LoVo (cell line): ENCODE results near the gene TM9SF1.

Experiments
- DNase-seq: peaks from one replicate; pipeline ENCODE4 v3.0.0-alpha.2; 2016; ENCODE audit warnings: low spot score

Gene TM9SF1

DNA sequence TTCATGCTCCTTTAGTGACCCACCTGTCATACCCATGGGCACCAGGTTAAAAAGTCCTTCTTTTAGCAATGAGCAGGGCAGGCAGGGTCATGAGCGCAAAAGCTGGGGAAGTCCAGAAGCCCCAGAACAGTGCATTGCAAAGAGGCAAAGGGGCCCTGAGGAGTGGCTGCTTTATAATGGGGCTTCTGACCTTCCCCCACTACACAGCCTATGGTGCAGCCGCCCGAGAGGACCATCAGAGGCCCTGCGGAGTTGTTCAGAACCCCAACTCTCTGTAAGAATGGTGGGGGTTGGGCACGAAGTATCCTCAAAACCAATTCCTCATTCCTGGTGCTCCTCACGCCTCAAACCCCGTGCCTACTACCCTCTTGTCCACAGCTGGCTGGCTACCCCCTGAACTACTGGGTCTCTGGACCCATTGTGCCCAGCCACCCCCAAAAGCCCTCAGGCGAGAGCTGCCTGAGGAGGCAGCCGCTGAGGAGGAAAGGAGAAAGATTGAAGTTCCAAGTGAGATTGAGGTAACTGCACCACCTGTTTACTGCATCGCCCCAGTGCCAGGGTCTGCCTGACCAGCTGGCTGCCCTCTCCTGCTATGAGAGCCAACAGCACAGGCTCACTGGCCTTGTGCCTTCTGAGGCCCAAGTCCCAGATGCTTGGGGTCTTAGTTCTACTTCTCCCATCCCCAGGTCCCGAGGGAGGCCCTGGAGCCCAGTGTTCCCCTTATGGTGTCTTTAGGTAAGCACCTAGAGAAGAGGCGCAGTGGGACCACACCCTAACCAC, 16.7 kb downstream of the TM9SF1 start:
- no peak for DNase-seq

DNA sequence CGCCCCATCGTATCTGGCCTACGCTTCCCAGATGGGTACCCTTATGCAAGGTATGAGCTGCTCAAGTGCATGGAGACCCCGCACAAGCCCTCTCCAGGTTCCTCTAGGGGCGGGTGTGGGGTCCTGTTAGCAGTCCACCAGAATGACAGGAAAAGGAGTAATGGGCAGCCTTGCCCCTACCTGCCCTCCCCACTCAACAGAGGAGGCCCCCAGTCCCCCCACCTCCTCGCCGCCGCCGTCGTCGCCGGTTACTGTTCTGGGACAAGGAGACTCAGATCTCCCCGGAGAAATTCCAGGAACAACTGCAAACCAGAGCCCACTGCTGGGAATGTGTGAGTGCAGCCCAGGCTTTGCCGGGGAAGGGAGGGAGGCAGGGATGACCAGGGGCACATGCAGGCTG, 17.4 kb downstream of the TM9SF1 start:
- no peak for DNase-seq

DNA sequence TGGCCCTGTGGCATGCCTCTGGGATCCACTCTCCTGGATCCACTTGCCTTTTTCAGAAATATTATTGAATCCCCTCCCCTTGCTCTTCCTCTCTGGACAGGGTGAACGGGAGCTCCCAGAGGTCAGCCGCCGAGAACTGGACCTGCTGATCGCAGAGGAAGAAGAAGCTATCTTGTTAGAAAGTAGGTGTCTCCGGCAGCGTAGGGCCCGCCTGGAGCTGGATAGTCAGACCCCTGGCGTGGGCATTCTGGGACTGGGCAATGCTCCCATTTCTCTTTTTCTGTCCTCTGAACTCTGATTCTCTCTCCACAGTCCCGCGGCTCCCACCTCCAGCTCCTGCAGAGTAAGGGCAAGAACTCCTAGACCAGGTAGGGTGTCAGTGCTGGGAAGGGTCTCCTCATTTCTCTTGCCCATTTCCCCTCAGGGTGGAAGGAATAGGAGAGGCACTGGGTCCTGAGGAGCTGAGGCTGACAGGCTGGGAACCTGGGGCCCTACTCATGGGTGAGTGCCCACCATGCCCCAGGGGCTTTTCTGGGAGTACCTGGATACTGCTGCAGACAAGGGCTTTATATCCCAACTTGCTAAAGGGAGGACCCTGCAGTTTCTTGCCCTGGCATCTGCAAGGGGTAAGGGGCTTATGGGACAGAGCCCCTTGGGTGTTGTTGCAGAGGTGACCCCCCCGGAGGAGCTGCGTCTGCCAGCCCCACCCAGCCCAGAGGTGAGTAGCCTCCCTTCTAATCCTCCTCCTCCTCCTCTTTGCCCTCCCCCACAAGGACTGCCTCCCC, 18.0 kb downstream of the TM9SF1 start:
- no peak for DNase-seq

DNA sequence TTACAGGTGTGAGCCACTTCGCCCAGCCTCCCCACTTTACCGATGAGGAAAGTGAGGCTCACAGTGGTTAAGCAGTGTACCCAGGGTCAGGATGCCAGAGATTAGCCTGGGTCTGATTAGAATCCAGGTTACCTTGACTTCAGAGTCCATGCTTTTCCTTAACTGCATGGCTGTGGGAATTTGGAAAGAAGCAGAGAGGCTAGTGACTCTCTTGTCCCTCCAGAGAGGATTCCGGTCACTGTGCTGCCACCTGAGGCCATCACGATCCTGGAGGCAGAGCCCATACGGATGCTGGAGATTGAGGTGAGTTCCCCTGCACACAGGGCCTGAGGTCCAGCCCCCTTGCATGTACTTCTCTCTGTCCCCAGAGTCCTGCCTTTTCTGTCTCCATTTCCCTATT, 18.6 kb downstream of the TM9SF1 start:
- DNase-seq = no peak

DNA sequence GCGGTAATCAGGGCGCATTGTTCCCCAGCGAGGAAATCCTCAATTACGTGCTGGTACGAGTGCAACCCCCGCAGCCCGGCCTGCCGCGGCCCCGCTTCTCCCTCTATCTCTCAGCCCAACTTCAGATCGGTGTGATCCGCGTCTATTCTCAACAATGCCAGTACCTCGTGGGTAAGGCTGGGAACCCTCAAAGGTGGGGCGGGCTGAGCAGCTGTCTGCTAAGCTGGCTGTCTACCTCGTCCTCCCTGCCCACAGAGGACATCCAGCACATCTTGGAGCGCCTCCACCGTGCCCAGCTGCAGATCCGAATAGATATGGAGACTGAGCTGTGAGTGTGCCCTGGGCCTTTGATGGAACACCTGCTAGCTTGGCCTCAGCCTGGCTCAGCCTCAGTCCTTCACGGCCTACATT, 22.4 kb downstream of the TM9SF1 start:
- no peak for DNase-seq

DNA sequence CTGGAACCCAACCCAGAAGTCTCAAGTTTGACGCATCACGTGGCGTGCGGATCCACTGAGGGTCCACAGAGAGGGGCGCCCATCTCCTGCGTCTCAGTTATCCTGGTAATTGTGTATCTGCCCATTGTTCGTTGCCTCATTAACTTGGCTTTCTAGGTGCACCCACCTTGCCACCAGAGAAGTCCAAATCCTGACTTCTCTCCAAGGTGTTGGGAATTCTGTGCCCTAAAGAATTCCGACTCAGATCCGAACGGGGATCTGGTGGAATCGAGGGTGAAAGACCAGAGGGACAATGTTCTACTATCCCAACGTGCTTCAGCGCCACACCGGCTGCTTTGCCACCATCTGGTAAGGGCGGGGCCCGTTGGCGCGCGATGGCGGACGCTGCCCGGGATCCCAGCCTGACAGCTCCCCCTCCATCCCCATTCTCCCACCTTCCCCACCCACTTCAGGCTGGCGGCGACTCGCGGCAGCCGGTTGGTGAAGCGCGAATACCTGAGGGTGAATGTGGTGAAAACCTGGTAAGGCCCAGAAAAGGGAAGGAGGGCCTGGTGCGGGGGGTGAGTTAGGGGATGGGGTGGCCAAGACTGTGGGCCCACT, 22.9 kb downstream of the TM9SF1 start:
- no peak for DNase-seq

DNA sequence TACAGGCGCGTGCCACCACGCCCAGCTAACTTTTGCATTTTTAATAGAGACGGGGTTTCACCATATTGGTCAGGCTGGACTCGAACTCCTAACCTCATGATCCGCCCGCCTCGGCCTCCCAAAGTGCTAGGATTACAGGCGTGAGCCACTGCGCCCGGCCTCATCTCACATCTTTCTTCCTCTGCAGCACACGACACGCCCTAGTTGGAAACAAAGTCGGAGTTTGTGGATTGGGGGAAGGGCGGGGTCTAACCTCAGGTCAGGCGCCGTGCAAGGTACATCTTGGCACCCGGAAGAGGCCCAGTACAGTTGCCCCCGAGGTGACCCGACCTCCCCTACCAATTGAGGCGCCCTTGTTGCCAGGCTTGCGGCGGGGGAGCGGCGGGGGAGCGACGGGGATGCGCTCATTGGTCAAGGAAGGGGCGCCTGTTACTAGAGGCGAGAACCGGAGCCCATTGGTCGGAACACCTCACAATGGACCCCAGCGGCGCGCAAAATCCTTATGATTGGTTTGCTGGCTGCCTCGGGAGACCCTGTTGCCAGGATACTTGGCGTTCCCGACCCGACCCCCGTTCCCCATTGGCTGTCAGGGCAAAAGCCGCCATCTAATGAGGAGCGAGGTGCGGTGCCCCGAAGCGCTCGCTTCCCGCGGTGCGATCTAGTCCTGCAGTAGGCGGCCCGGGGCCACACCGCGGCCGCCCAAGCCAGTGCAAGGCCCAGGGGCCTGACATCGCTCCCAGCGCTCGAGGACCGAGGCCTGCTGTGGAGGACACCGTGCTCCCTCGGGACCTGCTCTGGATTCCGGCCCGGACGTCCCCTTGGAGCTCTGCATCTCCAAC, 23.6 kb downstream of the TM9SF1 start, which contains the start of gene REC8:
Gene REC8 (plus strand): TSS at position 659 of the 839 bp plus-strand sequence. CDS start 473 bp downstream, outside the sequence.
- no peak for DNase-seq

DNA sequence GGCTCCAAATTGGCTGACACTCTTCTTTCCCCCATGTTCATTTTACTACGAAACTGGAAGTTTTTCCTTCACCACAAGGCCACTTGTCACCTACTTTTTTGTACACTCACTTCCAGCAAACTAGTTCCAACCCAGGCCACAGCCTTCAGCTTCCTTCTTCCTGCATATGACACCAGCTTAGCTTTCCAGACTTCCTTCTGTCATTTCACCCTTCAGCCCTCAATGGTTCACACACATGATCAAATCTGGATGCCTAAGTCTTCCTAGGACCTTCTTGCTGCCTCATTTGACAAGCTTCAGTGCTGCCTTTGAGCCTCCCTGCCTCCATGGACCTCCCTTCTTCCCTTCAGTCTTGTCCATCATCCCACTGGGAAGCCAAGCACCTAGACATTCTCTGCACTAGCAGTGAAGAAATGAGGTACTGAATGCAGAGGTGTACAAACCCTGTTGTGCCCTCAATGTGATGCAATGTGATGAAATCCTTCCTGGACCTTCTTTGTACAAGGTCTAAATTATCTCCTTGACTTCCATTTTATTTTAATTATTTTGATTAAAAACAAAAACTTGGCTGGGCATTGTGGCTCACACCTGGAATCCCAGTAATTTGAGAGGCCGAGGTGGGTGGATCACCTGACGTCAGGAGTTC, 27.6 kb downstream of the TM9SF1 start:
- DNase-seq = no peak

DNA sequence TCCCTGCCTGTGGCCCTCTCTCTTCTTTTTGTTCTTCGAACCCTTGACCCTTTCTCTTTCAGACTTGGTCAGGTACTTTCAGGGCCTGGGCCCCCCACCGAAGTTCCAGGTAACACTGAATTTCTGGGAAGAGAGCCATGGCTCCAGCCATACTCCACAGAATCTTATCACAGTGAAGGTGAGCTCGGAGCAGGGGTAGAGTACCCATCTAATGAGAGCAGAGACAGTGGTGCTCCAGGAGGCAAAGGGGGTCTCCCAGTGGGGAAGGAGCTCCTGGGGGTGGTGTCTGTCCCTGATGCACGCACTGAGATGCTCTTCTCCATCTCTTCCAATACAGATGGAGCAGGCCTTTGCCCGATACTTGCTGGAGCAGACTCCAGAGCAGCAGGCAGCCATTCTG, 29.5 kb downstream of the TM9SF1 start:
- no peak for DNase-seq

DNA sequence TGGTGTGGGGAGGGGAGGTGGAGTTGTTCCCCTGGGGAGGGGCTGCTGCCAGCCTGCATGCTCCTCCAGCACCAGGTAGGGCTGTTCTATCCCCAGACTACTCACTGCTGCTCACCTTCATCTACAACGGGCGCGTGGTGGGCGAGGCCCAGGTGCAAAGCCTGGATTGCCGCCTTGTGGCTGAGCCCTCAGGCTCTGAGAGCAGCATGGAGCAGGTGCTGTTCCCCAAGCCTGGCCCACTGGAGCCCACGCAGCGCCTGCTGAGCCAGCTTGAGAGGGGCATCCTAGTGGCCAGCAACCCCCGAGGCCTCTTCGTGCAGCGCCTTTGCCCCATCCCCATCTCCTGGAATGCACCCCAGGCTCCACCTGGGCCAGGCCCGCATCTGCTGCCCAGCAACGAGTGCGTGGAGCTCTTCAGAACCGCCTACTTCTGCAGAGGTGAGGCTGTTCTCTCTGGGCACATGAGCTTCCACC, 30.7 kb downstream of the TM9SF1 start:
- DNase-seq = no peak

DNA sequence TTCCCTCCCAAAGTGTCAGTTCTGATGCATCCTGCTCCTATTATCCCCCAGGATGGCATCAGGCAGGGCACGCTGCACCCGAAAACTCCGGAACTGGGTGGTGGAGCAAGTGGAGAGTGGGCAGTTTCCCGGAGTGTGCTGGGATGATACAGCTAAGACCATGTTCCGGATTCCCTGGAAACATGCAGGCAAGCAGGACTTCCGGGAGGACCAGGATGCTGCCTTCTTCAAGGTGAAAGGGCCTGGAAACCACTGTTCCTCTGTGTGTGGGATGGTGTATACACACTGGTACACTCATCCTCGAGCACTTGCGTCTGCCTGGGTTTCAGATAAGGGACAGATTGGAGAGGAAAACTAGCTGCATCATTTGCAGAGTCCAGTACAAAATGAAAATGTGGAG, 33.1 kb downstream of the TM9SF1 start:
- no peak for DNase-seq

DNA sequence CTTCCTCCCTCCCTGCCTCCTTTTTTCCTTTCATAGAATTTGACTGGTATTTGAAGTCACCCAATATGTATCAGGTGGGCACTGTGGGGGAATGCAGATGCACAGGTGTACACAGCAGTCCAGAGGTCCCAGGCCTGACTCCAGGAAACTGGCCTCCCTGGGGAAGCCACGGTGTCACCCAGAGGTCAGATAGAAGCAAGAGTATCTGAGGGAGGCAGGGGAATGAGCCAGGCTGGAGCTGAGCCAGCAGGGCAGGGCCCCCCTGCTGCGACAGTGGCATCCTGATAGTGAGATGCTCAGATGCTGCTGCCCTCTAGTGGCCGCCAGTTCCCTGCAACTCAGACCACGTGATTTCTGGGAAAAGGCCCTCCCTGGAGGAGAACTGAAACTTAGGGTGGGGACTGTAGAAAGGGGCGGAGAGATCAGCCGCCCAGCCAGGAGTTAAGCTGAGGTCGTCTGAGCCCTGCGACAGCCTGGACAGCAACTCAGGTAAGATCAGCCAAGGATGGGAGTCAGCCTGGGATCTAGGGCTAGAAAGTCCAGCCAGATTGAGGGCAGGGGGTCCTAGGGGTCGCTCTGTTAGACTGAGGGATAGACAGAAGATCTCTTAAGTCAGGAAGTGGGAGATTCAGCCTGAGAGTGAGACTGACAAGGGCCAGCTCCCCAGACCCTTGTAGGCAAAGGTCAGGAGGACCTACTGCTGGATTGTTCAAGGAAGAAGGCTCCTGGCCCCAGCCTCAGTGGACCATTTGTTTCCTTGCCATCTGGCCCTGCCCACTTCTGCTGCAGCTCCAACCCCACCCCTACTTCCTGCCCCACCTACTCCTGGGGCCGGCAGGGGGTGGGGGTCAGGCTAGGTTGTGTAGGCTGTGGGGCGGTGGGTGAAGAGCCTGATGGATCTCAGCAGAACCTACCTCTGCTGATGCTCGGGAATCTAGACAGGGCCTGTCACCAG, 34.1 kb downstream of the TM9SF1 start, which contains the start of gene IRF9:
Gene IRF9 (plus strand): TSS at position 416 of the 955 bp plus-strand sequence. CDS start 880 bp downstream, outside the sequence.
- DNase-seq = peak; percentile 97

DNA sequence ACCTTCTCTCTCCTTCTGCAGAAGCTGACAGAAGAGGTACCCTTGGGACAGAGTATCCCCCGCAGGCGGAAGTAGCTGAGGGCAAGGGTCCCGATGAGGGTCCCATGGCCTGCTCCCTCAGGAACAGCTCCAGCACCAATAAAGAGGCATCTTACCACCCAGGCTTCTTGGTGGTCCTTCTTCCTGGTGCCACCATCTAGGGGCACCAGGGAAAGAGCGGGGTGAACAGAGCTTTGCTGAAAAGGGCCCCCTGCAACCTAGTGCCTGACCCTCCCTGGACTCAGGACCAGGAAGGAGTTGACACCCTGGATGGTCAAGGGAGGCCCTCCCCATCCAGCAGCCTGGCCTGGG, 34.8 kb downstream of the TM9SF1 start:
- DNase-seq = no peak

DNA sequence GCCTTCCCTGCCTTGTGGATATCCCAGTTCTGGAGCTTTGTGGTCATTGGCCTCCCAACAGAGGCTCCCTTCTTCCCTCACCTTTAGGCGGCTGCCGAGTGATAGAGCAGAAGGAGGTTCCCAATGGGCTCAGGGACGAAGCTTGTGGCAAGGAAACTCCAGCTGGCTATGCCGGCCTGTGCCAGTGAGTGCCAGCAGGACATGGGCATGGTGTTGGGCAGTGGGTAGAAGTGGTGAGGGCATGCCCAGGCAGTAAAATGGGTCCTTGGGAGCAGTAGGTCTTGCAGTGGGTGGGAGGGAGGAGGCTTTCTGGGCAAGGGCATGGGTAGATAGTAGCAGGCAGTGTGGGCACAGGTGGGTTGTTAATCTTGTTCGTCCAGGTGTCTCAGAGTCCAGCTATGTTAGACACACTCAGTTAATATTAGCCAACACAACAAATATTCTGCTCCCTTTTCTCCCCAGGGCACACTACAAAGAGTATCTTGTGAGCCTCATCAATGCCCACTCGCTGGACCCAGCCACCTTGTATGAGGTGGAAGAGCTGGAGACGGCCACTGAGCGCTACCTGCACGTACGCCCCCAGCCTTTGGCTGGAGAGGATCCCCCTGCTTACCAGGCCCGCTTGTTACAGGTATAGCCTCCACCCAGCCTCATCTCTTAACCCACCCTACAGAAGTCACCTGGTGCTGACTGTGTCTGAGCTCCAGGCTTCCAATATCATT, 35.3 kb downstream of the TM9SF1 start:
- DNase-seq = no peak

DNA sequence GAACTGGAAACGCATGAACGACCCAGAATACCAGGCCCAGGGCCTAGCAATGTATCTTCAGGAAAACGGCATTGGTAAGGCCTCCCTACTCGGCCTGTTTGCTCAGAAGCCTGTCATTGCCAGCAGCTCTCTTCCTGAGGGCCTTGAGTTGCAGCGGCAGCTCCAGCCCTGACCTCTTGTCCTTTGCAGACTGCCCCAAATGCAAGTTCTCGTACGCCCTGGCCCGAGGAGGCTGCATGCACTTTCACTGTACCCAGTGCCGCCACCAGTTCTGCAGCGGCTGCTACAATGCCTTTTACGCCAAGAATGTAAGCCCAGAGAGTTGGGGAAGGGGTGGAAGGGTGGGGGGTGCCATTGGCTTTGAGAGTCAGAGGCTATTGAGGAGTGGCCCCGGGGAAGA, 37.9 kb downstream of the TM9SF1 start:
- no peak for DNase-seq

DNA sequence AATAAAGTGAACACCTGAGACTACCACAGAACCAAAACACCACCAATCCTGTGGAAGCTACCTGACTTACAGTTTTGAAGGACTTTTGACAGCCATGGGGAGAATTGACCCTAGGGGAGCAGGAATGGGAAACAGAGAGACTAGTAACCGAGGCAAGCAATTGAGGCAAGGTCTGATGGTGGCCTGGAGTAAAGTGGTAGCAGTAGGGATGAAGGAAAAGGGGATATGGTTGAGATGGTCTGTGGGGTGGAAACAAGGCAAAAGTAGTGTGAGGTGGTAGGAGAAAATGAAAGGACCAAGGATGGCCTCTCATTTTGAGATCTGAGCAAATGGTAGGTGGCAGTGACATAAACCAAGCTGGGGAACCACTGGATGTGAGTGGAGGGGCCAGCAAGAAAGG, 38.4 kb downstream of the TM9SF1 start:
- DNase-seq = no peak

DNA sequence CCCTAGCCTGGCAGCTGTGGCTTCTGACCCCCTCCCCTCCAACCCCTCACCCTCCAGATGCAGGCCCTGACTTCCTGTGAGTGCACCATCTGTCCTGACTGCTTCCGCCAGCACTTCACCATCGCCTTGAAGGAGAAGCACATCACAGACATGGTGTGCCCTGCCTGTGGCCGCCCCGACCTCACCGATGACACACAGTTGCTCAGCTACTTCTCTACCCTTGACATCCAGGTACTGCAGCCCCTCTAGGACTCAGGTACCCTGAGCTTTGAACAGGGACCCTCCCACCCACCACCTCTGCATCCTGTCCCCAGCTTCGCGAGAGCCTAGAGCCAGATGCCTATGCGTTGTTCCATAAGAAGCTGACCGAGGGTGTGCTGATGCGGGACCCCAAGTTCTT, 40.1 kb downstream of the TM9SF1 start:
- DNase-seq = no peak

DNA sequence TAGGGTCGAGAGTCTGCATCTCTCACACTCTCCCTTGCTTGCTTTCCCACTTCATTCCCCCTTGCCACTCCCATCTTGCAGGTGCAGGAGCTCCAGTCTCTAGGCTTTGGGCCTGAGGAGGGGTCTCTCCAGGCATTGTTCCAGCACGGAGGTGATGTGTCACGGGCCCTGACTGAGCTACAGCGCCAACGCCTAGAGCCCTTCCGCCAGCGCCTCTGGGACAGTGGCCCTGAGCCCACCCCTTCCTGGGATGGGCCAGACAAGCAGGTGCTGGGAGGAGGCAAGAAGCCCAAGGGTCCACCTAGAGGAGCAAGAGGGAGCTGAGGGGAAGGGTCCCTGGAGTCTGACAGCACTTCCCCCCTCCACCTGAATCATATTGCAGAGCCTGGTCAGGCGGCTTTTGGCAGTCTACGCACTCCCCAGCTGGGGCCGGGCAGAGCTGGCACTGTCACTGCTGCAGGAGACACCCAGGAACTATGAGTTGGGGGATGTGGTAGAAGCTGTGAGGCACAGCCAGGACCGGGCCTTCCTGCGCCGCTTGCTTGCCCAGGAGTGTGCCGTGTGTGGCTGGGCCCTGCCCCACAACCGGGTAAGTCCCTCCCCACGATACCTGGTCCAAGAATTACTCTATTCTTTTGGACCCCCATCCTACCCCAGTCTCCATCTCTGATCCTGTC, 43.7 kb downstream of the TM9SF1 start:
- no peak for DNase-seq

DNA sequence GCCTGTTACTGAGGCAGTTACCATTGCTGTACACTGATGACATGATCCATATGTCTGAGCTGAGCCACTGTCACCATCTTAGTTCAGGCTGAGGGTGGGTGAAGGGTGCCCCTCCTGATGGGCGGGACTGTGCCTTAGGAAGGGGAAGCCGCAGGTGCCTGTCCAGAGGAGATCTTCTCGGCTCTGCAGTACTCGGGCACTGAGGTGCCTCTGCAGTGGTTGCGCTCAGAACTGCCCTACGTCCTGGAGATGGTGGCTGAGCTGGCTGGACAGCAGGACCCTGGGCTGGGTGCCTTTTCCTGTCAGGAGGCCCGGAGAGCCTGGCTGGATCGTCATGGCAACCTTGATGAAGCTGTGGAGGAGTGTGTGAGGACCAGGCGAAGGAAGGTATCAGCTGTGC, 44.2 kb downstream of the TM9SF1 start:
- no peak for DNase-seq
